ENCODE measurements around the gene MICAL3.

Gene MICAL3

DNA sequence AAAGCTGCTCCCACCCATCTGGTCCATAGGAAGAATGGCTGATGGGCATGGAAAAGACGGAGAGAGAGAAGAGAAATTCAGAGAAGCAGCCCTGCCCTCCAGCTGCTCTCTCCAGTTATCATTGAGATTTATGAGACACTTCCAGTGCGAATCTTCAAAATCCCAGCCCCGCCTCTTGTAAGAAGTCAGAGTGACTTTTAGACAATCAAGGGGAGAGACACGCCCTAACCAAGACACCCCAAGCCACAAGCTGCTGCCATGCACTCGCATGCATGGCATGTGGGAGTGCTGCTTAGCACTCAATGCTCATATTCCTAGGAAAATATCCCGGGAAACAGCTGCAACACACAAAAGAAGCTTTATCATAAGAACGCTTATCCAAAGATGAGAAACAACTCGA is 139.5 kb downstream of the MICAL3 start:
- Histone ChIP-seq H3K4me3 (ENCODE audit: low read depth, low read length) (no peak overlapping the region), H3K27me3 (no peaks in the 10 kb centered on the region), H3K4me1 (no peaks in the 10 kb centered on the region; the same call in 1 of the 2 replicates), H3K36me3 (peaks cover 40% of the 10 kb centered on the region), H3K9me3 (no peaks in the 10 kb centered on the region)
- DNase-seq = no peak
- no peak for TF ChIP-seq CTCF (IDR thresholded peaks at IDR 0.05; ENCODE audit: low read depth, low read length)

- DNase-seq = no peak
- Histone ChIP-seq H3K4me1 (no peaks in the 10 kb centered on the region; the same call in 1 of the 2 replicates), H3K27me3 (no peaks in the 10 kb centered on the region), H3K36me3 (peaks cover 40% of the 10 kb centered on the region), H3K4me3 (ENCODE audit: low read depth, low read length) (no peak overlapping the region), H3K9me3 (no peaks in the 10 kb centered on the region)
- no peak for TF ChIP-seq CTCF (IDR thresholded peaks at IDR 0.05; ENCODE audit: low read depth, low read length)
Observed at GRCh38 chr22:17884084-17884483, 140.3 kb downstream of the MICAL3 start.

DNA sequence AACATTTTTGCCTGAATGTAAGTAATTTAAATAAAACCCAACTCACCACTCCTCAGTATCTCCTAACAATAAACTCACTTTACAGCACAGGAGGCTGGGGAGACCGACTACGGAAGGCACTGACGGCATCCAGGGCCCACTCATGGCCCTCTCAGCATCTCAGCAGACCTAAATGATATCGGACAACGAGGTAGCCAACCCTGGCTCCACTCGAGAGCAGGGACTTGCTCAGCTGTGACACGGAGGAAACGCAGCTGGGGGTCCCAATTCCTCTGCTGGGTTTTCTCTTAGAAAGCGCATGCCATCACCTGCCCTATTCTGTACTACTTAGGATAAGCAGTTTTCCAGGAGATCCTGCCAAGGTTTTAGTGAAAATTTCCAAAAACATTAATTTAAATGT is 141.0 kb downstream of the MICAL3 start:
- no peaks in the 10 kb centered on the region; the same call in 1 of the 2 replicates for H3K4me1 ChIP-seq
- no peak overlapping the region for H3K4me3 ChIP-seq (ENCODE audit: low read depth, low read length)
- H3K9me3 ChIP-seq = no peaks in the 10 kb centered on the region
- peaks cover 33% of the 10 kb centered on the region for H3K36me3 ChIP-seq
- no peak for DNase-seq
- TF ChIP-seq CTCF (IDR thresholded peaks at IDR 0.05; ENCODE audit: low read depth, low read length) = no peak
- no peaks in the 10 kb centered on the region for H3K27me3 ChIP-seq

- no peaks in the 10 kb centered on the region for H3K27me3 ChIP-seq
- no peak for DNase-seq
- no peak for TF ChIP-seq CTCF (IDR thresholded peaks at IDR 0.05; ENCODE audit: low read depth, low read length)
- no peaks in the 10 kb centered on the region; the same call in 1 of the 2 replicates for H3K4me1 ChIP-seq
- no peak overlapping the region for H3K4me3 ChIP-seq (ENCODE audit: low read depth, low read length)
- H3K36me3 ChIP-seq = peaks cover 33% of the 10 kb centered on the region
- H3K9me3 ChIP-seq = no peaks in the 10 kb centered on the region
Observed at GRCh38 chr22:17882727-17883126, 141.6 kb downstream of the MICAL3 start.

DNA sequence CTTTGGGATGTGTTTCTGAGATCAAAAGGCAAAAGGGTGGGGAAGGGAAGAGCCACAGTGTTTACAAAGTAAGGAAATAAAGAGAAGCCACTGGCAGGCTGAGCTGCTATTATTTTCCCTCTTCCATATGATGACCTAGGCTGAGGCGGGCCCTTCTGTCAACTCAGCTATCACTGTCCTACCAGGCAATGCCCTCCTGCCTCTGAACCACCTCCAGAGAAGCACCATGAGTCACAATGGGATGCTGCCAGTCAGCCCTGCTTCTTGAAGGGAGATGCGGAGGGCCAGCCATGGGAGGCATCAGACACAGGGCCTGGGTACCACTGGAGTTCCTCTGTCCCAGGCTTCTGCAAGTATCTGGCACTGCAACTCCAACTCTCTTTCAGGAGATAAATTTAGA is 142.2 kb downstream of the MICAL3 start:
- no peak for TF ChIP-seq CTCF (IDR thresholded peaks at IDR 0.05; ENCODE audit: low read depth, low read length)
- no peak for DNase-seq
- Histone ChIP-seq H3K9me3 (no peaks in the 10 kb centered on the region), H3K27me3 (no peaks in the 10 kb centered on the region), H3K4me3 (ENCODE audit: low read depth, low read length) (no peak overlapping the region), H3K4me1 (no peaks in the 10 kb centered on the region; the same call in 1 of the 2 replicates), H3K36me3 (peaks cover 33% of the 10 kb centered on the region)

GRCh38 chr22:17881366-17881765 is 143.0 kb downstream of the MICAL3 start:
- H3K27me3 ChIP-seq = no peaks in the 10 kb centered on the region

More at GRCh38 chr22:17881366-17881765, 143.0 kb downstream of the MICAL3 start:
- no peaks in the 10 kb centered on the region; the same call in 1 of the 2 replicates for H3K4me1 ChIP-seq
- no peak for TF ChIP-seq CTCF (IDR thresholded peaks at IDR 0.05; ENCODE audit: low read depth, low read length)
- DNase-seq = no peak
- no peak overlapping the region for H3K4me3 ChIP-seq (ENCODE audit: low read depth, low read length)
- H3K9me3 ChIP-seq = no peaks in the 10 kb centered on the region
- H3K36me3 ChIP-seq = peaks cover 32% of the 10 kb centered on the region

Measured in BE2C (cell line).